IMR-90 (cell line): ENCODE measurements around the gene SGO1. TPM values are rescaled to one million over a fixed set of nuclear protein-coding genes. Genes with fewer than 3 reads are reported as not detected.

Source experiments
- ATAC-seq: fragments of 200-7000 bp; cut with Tn5 transposase; 2 replicates; pipeline ENCODE4 v1.9.1; 2020; ENCODE audit warnings: low read depth, mild to moderate bottlenecking, moderate library complexity
- BruUV-seq: library from RNA; stranded (reverse); fragments of 400-500 nt; replicated peaks from 2 replicates; lab custom pipeline; 2021; lab: Mats Ljungman, UMichigan
- CTCF ChIA-PET: fragments of 300-600 bp; formaldehyde crosslinking; extraction: SDS; loops from one replicate; lab custom pipeline; 2021; ENCODE audit warnings: antibody characterized with exemption; lab: Yijun Ruan, JAX
- POLR2A ChIA-PET: fragments of 300-600 bp; sonication (Branson Sonifier 250); formaldehyde crosslinking; loops from one replicate; lab custom pipeline; 2022; ENCODE audit warnings: antibody characterized with exemption; ENCODE audit not compliant: unreplicated experiment; lab: Charles Lee
- DNase-seq: peaks from one replicate; pipeline ENCODE4 v3.0.0; 2013
- H2AFZ ChIP-seq: replicated peaks from 2 replicates; pipeline ENCODE3; 2013; ENCODE audit warnings: low read length, mild to moderate bottlenecking; ENCODE audit not compliant: poor library complexity
- H2AK5ac ChIP-seq: 2 replicates; pipeline ENCODE4 v1.6.1; 2013; ENCODE audit warnings: low read depth, low read length, inconsistent platforms
- H2AK9ac ChIP-seq: replicated peaks from 2 replicates; pipeline ENCODE3; 2013; ENCODE audit warnings: mild to moderate bottlenecking, low read depth, low read length, moderate library complexity; ENCODE audit not compliant: poor library complexity
- H2BK120ac ChIP-seq: 2 replicates; pipeline ENCODE4 v1.6.1; 2013; ENCODE audit warnings: low read depth, low read length, inconsistent platforms
- H2BK15ac ChIP-seq: 3 replicates; pipeline ENCODE4 v1.6.1; 2013; ENCODE audit warnings: low read depth, low read length, inconsistent platforms
- H2BK20ac ChIP-seq: 2 replicates; pipeline ENCODE4 v1.6.1; 2013; ENCODE audit warnings: low read depth, mild to moderate bottlenecking, inconsistent platforms, low read length, moderate library complexity
- H2BK5ac ChIP-seq: 2 replicates; pipeline ENCODE4 v1.6.1; 2013; ENCODE audit warnings: mild to moderate bottlenecking, low read depth, low read length, inconsistent platforms; ENCODE audit not compliant: poor library complexity, severe bottlenecking
- H3K14ac ChIP-seq: replicated peaks from 2 replicates; pipeline ENCODE4 v1.6.1; 2013; ENCODE audit warnings: low read depth, low read length, inconsistent platforms
- H3K18ac ChIP-seq: 2 replicates; pipeline ENCODE4 v1.6.1; 2013; ENCODE audit warnings: low read depth, low read length, control low read depth
- H3K23ac ChIP-seq: 2 replicates; pipeline ENCODE4 v1.6.1; 2013; ENCODE audit warnings: low read depth, low read length, inconsistent platforms
- H3K27ac ChIP-seq: 2 replicates; pipeline ENCODE4 v1.5.1; 2013; ENCODE audit warnings: mild to moderate bottlenecking, control low read depth, low read length; ENCODE audit not compliant: insufficient read depth
- H3K27me3 ChIP-seq: 2 replicates; pipeline ENCODE4 v1.6.1; 2013; ENCODE audit warnings: low read length; ENCODE audit not compliant: control insufficient read depth, insufficient read depth
- H3K36me3 ChIP-seq: 2 replicates; pipeline ENCODE4 v1.6.1; 2013; ENCODE audit warnings: low read length, mixed read lengths; ENCODE audit not compliant: control insufficient read depth, insufficient read depth
- H3K4ac ChIP-seq: 2 replicates; pipeline ENCODE4 v1.6.1; 2013; ENCODE audit warnings: low read depth, low read length, inconsistent platforms
- H3K4me1 ChIP-seq: 2 replicates; pipeline ENCODE4 v1.6.1; 2013; ENCODE audit warnings: low read length, mixed read lengths; ENCODE audit not compliant: control insufficient read depth, insufficient read depth
- H3K4me2 ChIP-seq: 2 replicates; pipeline ENCODE4 v1.6.1; 2013; ENCODE audit warnings: low read depth, mild to moderate bottlenecking, control low read depth, low read length, moderate library complexity
- H3K4me3 ChIP-seq: 2 replicates; pipeline ENCODE4 v1.5.1; 2013; ENCODE audit warnings: low read depth, mild to moderate bottlenecking, control low read depth, low read length, moderate library complexity; ENCODE audit not compliant: insufficient read depth
- H3K56ac ChIP-seq: 2 replicates; pipeline ENCODE4 v1.6.1; 2013; ENCODE audit warnings: low read length, inconsistent platforms; ENCODE audit not compliant: insufficient read depth; ENCODE audit errors: extremely low read depth
- H3K79me1 ChIP-seq, 2 experiments: 2 replicates each; pipeline ENCODE4 v1.6.1; 2013; ENCODE audit warnings: low read length in 2 of 2, inconsistent platforms in 1 of 2, low read depth in 1 of 2
- H3K9ac ChIP-seq: 2 replicates; pipeline ENCODE4 v1.6.1; 2013; ENCODE audit warnings: low read depth, low read length, control low read depth
- H3K9me1 ChIP-seq: 2 replicates; pipeline ENCODE4 v1.6.1; 2013; ENCODE audit warnings: low read length, inconsistent platforms; ENCODE audit not compliant: insufficient read depth
- H3K9me3 ChIP-seq: 2 replicates; pipeline ENCODE4 v1.6.1; 2013; ENCODE audit warnings: low read length; ENCODE audit not compliant: control insufficient read depth, insufficient read depth
- H4K20me1 ChIP-seq: 2 replicates; pipeline ENCODE4 v1.6.1; 2013; ENCODE audit warnings: low read length, inconsistent platforms; ENCODE audit not compliant: insufficient read depth
- H4K5ac ChIP-seq: 2 replicates; pipeline ENCODE4 v1.6.1; 2013; ENCODE audit warnings: mild to moderate bottlenecking, low read depth, low read length, control low read depth
- H4K8ac ChIP-seq, 2 experiments: 2 replicates each; pipeline ENCODE4 v1.6.1; 2013; ENCODE audit warnings: low read depth in 2 of 2, low read length in 2 of 2, control low read depth in 1 of 2, inconsistent platforms in 1 of 2
- H4K91ac ChIP-seq: 2 replicates; pipeline ENCODE4 v1.6.1; 2013; ENCODE audit warnings: low read depth, low read length, inconsistent platforms; ENCODE audit not compliant: insufficient read depth
- BHLHE40 ChIP-seq: fragments of 150-350 bp; IDR thresholded peaks from 2 replicates; pipeline ENCODE4 v1.6.1; 2016; ENCODE audit warnings: mild to moderate bottlenecking, low read depth, low read length
- CHD1 ChIP-seq: IDR thresholded peaks from 2 replicates; pipeline ENCODE4 v1.6.1; 2012; ENCODE audit warnings: low read depth, low read length, improper control_type of control experiment
- CTCF ChIP-seq: conservative IDR thresholded peaks from 2 replicates; pipeline ENCODE4 v1.5.1; 2012; ENCODE audit warnings: mild to moderate bottlenecking, low read depth, low read length, improper control_type of control experiment
- ELK1 ChIP-seq: fragments of 150-350 bp; IDR thresholded peaks from 2 replicates; pipeline ENCODE4 v1.6.1; 2016; ENCODE audit warnings: low read depth, mild to moderate bottlenecking, low read length, moderate library complexity, borderline replicate concordance
- MAFK ChIP-seq: IDR thresholded peaks from 2 replicates; pipeline ENCODE4 v1.6.1; 2012; ENCODE audit warnings: low read depth, low read length, improper control_type of control experiment
- MAZ ChIP-seq: IDR thresholded peaks from 2 replicates; pipeline ENCODE4 v1.6.1; 2012; ENCODE audit warnings: low read depth, mild to moderate bottlenecking, low read length, improper control_type of control experiment, moderate library complexity, borderline replicate concordance
- MXI1 ChIP-seq: IDR thresholded peaks from 2 replicates; pipeline ENCODE4 v1.6.1; 2012; ENCODE audit warnings: low read depth, mild to moderate bottlenecking, low read length, moderate library complexity, borderline replicate concordance
- POLR2A ChIP-seq: IDR thresholded peaks from 2 replicates; pipeline ENCODE4 v1.6.1; 2012; ENCODE audit warnings: mild to moderate bottlenecking, low read depth, low read length
- RCOR1 ChIP-seq: IDR thresholded peaks from 2 replicates; pipeline ENCODE4 v1.6.1; 2012; ENCODE audit warnings: mild to moderate bottlenecking, low read length, improper control_type of control experiment; ENCODE audit not compliant: insufficient replicate concordance
- RFX5 ChIP-seq: IDR thresholded peaks from 2 replicates; pipeline ENCODE4 v1.8.0; 2012; ENCODE audit warnings: low read depth, mild to moderate bottlenecking, low read length, moderate library complexity
- SMC3 ChIP-seq: fragments of 150-350 bp; IDR thresholded peaks from 2 replicates; pipeline ENCODE4 v1.6.1; 2016; ENCODE audit warnings: low read depth, mild to moderate bottlenecking, antibody characterized with exemption, low read length, moderate library complexity
- USF2 ChIP-seq: fragments of 150-350 bp; IDR thresholded peaks from 2 replicates; pipeline ENCODE4 v1.6.1; 2017; ENCODE audit warnings: mild to moderate bottlenecking, antibody characterized with exemption, low read length, low read depth
- WGBS, 2 experiments: methylation state at CpG; one replicate each; pipeline versions ENCODE4 v1.1.5 to v1.1.7; 2013; ENCODE audit warnings: missing lambda C conversion rate in 2 of 2; ENCODE audit not compliant: insufficient read length in 1 of 2; ENCODE audit errors: extremely low coverage in 2 of 2; 5-methylcytosine and 5-hydroxymethylcytosine counted together
- dilution Hi-C: fragments of 300-500 bp; cut with HindIII; formaldehyde crosslinking; loops from one replicate; pipeline ENCODE4 v1.14.3; 2018; ENCODE audit warnings: low sequenced_read_pairs; ENCODE audit not compliant: unreplicated experiment
- in situ Hi-C: fragments of 300-500 bp; cut with MboI; formaldehyde crosslinking; loops from 3 replicates; pipeline ENCODE4 v1.14.3; 2019; ENCODE audit warnings: low sequenced_read_pairs, inconsistent platforms, mixed read lengths
- intact Hi-C: fragments of 100-400 bp; cut with micrococcal nuclease; formaldehyde crosslinking; loops from 2 replicates; pipeline ENCODE4 v1.10.0; 2022
- polyA plus RNA-seq, 3 experiments: library from polyadenylated mRNA; depleted of rRNA; stranded (reverse); fragments of >200 nt; gene quantifications; 2 replicates each; pipeline ENCODE4 v1.2.3, GENCODE V29; 2012; ENCODE audit warnings: low replicate concordance in 1 of 3
- total RNA-seq: library from RNA; depleted of rRNA; stranded (reverse); fragments of >200 nt; gene quantifications from 2 replicates; pipeline ENCODE4 v1.2.3, GENCODE V29; 2012

The SGO1 gene
- total and polyA plus RNA-seq, 2 of the 4 experiments (the other 2 are of a cell fraction), result 3.2 to 5.2 TPM

GRCh38 chr3:20197775-20198174 is 11.8 kb upstream of the SGO1 start:
- intact Hi-C loops (no loop called here), dilution Hi-C loops (no loop called here), in situ Hi-C loops (no loop called here)
- no peaks in the 10 kb centered on the region for H3K27me3 ChIP-seq
- H3K4me1 ChIP-seq, result no peaks in the 10 kb centered on the region
- H2AK5ac ChIP-seq, result no peak overlapping the region
- no peak overlapping the region for H2BK120ac ChIP-seq
- H3K4me3 ChIP-seq, result no peak overlapping the region
- no peak for ATAC-seq
- H2BK5ac ChIP-seq, result no peak overlapping the region
- no peak overlapping the region for H2AK9ac ChIP-seq
- H2BK20ac ChIP-seq, result no peak overlapping the region
- no peak overlapping the region for H3K4ac ChIP-seq
- H4K8ac ChIP-seq, result no peak overlapping the region
- no peak for TF ChIP-seq BHLHE40
- TF ChIP-seq RFX5, result no peak
- no peak for TF ChIP-seq RCOR1
- no peak for TF ChIP-seq POLR2A
- TF ChIP-seq USF2, result no peak
- TF ChIP-seq MAZ, result no peak
- no peak for TF ChIP-seq MXI1
- no peak for TF ChIP-seq CTCF
- no peak for TF ChIP-seq ELK1
- TF ChIP-seq CHD1, result no peak
- TF ChIP-seq MAFK, result no peak
- TF ChIP-seq SMC3, result no peak
- no peaks in the 10 kb centered on the region for H3K36me3 ChIP-seq
- H3K9ac ChIP-seq, result no peak overlapping the region
- CTCF ChIA-PET, result interaction anchor here (0.6 kb wide), 1 partner anchor 41 kb away, joined by 4 read pairs; no protein-coding TSS in a partner anchor
- no peak overlapping the region for H3K4me2 ChIP-seq
- no peak overlapping the region for H2BK15ac ChIP-seq
- DNase-seq, result no peak
- no TSS peak for BruUV-seq
- no peaks in the 10 kb centered on the region for H4K20me1 ChIP-seq
- 74% methylated on average over 3 of the region's 3 CpGs; no CpG with 5 or more reads in 1 of the 2 experiments for WGBS, 2 experiments
- H3K23ac ChIP-seq, result no peak overlapping the region
- H3K14ac ChIP-seq, result no peak overlapping the region
- no peak overlapping the region for H2AFZ ChIP-seq
- no peak overlapping the region for H4K91ac ChIP-seq
- H3K56ac ChIP-seq, result no peak overlapping the region
- H3K27ac ChIP-seq, result no peak overlapping the region
- H3K79me1 ChIP-seq, result no peaks in the 10 kb centered on the region
- no peak overlapping the region for H4K5ac ChIP-seq
- POLR2A ChIA-PET, result interaction anchor here (1.6 kb wide), 1 partner anchor 12 kb away, joined by 3 read pairs; the partner anchor contains the start of gene SGO1
- no peaks in the 10 kb centered on the region for H3K9me3 ChIP-seq
- no peak overlapping the region for H3K18ac ChIP-seq
- 0 out of 2 replicates have a peak, but pooled peaks cover 2% of the 10 kb centered on the region for H3K9me1 ChIP-seq
